Renal cortical epithelial cell (primary cell): ENCODE data around the gene STX4. TPM values are rescaled to one million over a fixed set of nuclear protein-coding genes. Genes with fewer than 3 reads are reported as not detected.

Experiments
- DNase-seq: peaks from one replicate; pipeline ENCODE4 v3.0.0-alpha.2; 2011; ENCODE audit warnings: low read depth
- total RNA-seq: library from RNA; depleted of rRNA; stranded (reverse); fragments of >200 nt; gene quantifications from 2 replicates; pipeline ENCODE4 v1.2.3, GENCODE V29; 2014

Gene STX4
- total RNA-seq, 1 donor from 2014 or later: 35.0 TPM

DNA sequence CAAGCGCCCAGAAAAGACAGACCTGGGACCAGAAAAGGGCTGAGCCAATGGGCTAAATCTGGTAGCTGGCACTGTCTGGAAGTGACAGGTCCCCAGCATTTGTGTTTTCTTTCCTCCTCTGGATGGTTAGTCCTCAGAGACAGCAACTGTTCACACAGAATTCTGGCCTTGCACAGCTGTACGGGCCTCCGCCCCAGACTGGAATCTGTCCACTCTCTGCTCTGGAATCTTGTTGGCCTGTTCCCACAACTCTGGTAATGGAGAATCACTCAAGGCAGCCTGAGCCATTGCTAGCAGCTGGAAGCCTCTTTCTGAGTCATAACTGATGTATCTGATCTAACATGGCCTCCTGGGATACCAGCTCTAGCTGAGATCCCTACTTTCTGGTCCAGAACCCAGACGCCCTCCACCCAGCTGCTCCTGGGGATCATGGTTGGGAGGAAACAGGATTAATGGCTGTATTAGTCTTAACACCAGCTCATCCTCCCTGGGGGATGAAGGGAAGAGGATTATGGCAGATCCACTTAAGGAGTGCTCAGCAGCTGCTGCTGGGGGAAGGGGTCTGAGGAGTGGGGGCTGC, 31.6 kb downstream of the STX4 start:
- DNase-seq: peak; percentile 62

DNA sequence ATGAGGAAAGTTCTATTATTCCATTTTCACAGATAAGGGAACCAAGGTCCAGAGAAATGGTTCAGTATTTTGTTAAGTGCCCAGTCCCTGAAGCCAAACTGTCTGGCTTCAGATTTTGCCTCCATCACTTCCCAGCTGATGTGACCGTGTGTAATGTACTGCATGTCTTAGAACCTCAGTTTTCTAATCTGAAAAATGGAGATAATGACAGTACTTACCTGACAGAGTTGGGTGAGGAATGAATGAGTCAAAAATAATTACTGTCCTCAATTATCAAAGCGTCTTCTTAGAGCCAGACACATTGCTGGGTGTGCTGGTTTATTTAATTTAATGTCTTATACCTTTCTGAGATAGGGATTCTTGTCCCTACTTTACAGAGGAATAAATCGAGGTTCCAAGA, 34.0 kb downstream of the STX4 start:
- DNase-seq: no peak

DNA sequence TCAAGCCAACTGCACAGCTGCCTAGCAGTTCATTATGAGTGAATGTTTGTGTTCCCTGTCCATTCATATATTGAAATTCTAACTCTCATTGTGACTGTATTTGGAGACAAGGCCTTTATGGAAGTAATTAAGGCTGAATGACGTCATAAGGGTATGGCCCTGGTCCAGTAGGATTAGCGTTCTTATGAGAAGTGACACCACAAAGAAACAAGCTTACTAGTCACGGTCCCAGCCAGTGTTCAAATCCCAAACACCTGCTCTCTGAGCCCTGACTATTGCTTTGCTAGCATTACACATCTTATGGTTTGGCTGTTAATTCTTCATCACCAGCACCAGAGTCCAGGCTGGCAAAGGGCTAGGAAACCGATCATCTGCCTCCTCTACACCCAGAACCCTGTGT, 38.5 kb downstream of the STX4 start:
- peak; percentile 40 for DNase-seq

DNA sequence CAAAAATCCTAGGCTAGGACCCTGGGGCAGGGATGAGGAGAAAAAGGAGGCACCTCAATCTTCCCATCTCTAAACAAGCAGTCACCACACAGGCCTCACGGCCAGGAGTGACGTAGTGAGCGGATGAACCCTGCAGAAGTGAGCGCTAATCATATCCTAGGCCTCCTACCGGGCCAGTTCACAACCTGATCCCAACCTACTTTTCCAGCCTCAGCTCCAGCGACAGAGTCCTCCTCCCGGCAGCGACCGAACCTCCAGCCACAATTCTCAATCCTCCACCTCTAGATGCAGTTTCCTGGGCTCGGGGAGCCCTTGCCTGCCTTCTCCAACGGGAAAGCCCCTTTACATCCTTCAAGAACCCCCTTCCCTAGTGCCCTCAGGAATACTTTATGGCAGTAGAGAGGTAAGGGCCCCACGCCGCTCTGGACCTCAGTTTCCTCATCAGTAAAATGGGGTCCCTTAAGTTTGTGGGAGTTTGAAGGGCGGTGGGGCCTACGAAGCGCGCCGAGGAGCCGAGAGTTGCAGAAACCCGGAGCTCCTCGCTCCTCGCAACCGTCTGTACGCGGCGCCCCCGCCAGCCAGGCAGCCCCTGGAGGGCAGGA, 39.3 kb downstream of the STX4 start:
- DNase-seq: peak; percentile 7

DNA sequence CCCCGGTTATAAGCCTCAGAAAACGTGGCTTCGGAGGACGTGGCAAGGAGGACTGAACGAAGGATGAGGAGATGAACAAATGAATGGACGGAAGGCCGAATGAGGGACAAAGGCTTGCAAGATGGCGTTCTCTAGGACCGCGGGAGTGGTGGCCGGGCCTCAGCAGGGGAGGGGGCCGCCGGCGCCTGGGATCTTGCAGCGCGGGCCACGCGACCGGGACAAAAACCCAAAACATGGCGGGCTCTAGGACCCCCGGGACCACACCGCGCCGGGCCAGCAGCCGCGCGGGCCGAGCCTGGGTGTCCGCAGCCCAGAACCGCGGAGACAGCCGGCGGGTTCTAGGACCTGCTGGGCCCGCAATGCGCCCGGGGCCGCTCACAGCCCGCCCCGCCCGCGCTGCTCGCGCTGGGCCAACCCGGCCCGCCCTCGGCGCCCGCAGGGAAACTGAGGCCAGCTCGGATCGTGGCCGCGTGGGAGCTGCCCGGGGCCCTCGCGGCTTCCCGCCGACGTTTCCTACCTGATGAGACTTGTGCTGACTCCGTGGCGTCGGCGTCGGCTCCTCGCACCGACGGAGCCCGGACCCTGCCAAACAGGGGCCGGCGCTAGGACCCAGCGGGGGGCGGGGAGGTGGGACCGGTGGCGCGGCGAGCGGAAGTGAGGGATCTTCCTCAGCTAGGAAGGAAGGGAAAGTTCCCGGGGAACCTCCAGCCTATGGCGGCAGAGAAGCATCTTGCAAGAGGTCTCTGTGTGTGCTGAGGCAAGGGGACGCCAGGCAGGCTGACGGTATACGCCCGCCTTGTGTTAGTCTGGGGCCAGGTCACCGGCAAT, 40.0 kb downstream of the STX4 start:
- peak; percentile 78 for DNase-seq

DNA sequence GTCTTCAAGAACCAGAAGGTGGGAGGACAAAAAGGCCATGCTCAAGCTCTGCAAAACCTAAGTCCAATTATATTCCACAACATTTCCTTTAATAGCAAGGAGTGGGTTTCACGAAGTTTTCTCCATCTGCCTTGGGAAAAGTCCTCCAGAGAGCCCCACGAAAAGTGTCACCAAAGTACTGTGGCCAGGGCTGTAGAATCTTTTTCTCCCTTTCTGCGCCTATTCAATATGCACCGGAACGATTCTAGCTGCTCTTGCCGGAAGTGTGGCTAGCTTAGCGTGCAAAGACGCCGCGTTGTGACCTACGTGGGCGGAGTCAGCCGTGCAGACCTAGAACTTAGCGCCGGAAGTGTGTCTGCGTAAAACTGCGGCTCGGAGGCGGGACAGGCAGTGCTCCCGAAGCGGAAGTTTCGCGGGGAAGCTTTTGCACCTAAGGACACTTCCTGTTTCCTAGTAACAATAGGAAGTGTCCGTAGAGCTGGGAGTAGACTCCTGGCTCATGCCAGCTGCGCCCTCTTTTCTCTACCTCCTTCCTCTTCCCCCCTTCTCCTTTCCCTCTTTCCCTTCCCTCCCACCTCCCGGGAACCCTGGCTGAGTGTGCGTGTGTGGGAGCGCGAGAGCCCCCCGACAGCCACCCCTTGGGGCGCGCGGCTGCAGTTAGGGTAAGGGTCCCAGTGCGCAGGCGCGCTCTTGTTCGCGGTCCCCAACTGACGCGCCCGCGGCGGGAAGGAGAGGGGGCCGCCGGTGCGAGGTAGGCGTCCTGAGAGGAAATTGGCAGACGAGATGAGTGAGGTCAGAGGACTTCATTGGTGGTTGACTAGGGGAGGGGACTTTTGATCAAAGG, 40.8 kb downstream of the STX4 start, which contains the start of the genes ZNF646 and ZNF668:
Gene ZNF646, plus strand, starts transcription at position 453 of the 844 bp plus-strand sequence. CDS start 1,903 bp downstream, outside the sequence.
Gene ZNF668, minus strand, starts transcription at position 271 of the 844 bp plus-strand sequence. CDS start 9,781 bp downstream, outside the sequence.
- DNase-seq: peak; percentile 98

DNA sequence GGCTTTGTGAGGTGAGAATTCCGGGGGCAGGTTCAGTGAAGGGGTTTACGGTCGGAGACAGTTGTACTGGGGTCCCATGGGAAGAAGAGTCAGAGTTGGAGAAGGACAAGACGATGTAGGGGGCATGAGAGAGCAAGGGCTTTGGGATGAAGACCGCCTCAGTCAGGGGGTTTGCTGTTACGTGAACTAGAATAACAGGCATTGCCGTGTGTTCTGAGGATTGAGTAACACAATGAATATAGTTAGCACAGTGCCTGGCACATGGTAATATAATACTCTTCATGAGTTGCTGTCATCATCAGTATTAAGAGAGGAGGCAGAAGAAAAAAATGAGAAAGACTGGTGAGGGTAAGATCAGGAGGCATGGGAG, 41.4 kb downstream of the STX4 start:
- no peak for DNase-seq

DNA sequence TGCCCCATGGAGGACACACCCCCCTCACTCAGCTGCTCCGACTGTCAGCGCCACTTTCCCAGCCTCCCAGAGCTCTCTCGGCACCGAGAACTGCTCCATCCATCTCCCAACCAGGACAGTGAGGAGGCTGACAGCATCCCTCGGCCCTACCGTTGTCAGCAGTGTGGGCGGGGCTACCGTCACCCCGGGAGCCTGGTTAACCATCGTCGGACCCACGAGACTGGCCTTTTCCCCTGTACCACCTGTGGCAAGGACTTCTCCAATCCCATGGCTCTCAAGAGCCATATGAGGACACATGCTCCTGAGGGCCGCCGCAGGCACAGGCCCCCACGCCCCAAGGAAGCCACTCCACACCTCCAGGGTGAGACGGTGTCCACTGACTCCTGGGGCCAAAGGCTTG, 43.0 kb downstream of the STX4 start:
- DNase-seq: no peak

DNA sequence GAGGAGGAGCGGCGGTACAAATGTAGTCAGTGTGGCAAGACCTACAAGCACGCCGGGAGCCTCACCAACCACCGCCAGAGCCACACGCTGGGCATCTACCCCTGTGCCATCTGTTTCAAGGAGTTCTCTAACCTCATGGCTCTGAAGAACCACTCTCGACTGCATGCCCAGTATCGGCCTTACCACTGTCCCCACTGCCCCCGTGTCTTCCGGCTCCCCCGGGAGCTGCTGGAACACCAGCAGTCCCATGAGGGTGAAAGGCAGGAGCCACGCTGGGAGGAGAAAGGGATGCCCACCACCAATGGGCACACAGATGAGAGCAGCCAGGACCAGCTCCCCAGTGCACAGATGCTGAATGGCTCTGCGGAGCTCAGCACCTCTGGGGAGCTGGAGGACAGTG, 43.7 kb downstream of the STX4 start:
- DNase-seq: no peak

DNA sequence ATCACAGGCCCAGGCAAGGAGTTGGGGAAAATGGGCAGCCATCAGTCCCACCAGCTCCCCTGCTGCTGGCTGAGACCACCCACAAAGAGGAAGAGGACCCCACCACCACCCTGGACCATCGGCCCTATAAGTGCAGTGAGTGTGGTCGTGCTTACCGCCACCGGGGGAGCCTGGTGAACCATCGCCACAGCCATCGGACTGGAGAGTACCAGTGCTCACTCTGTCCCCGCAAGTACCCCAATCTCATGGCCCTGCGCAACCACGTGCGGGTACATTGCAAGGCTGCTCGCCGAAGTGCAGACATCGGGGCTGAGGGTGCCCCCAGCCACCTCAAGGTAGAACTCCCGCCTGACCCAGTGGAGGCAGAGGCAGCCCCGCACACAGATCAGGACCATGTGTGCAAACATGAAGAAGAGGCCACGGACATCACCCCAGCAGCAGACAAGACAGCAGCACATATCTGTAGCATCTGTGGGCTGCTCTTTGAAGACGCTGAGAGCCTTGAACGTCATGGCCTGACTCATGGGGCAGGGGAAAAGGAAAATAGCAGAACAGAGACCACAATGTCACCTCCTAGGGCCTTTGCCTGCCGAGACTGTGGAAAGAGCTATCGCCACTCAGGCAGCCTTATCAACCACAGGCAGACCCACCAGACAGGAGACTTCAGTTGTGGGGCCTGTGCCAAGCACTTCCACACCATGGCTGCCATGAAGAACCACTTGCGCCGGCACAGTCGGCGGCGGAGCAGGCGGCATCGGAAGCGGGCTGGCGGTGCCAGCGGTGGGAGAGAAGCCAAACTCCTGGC, 44.4 kb downstream of the STX4 start:
- DNase-seq: no peak

DNA sequence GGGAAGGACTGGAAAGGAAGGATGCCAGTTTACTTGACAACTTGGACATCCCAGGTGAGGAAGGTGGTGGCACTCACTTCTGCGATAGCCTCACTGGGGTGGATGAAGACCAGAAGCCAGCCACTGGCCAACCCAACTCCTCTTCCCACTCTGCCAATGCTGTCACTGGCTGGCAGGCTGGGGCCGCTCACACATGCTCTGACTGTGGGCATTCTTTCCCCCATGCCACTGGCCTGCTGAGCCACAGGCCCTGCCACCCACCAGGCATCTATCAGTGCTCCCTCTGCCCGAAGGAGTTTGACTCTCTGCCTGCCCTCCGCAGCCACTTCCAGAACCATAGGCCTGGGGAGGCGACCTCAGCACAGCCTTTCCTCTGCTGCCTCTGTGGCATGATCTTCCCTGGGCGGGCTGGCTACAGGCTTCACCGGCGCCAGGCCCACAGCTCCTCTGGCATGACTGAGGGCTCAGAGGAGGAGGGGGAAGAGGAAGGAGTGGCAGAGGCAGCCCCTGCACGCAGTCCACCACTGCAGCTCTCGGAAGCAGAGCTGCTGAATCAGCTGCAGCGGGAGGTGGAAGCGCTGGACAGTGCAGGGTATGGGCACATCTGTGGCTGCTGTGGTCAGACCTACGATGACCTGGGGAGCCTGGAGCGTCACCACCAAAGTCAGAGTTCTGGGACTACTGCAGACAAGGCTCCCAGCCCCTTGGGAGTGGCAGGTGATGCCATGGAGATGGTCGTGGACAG, 45.4 kb downstream of the STX4 start:
- DNase-seq: no peak

DNA sequence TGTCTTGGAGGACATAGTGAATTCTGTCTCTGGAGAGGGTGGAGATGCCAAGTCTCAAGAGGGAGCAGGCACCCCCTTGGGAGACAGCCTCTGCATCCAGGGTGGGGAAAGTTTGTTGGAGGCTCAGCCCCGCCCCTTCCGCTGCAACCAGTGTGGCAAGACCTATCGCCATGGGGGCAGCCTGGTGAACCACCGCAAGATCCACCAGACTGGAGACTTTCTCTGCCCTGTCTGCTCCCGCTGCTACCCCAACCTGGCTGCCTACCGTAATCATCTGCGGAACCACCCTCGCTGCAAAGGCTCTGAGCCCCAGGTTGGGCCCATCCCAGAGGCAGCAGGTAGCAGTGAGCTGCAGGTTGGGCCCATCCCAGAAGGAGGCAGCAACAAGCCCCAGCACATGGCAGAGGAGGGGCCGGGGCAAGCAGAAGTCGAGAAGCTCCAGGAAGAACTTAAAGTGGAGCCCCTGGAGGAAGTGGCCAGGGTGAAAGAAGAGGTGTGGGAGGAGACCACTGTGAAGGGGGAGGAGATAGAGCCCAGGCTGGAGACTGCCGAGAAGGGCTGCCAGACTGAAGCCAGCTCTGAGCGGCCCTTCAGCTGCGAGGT, 46.1 kb downstream of the STX4 start:
- DNase-seq: no peak

DNA sequence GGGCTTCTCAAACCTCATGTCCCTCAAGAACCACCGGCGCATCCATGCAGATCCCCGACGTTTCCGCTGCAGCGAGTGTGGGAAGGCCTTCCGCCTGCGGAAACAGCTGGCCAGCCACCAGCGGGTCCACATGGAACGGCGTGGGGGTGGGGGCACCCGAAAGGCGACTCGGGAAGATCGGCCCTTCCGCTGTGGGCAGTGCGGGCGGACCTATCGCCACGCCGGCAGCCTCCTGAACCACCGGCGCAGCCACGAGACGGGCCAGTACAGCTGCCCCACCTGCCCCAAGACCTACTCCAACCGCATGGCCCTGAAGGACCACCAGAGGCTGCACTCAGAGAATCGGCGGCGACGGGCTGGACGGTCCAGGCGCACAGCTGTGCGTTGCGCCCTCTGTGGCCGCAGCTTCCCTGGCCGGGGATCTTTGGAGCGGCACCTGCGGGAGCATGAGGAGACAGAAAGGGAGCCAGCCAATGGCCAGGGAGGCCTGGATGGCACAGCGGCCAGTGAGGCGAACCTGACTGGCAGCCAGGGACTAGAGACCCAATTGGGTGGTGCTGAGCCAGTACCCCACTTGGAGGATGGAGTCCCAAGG, 46.8 kb downstream of the STX4 start:
- no peak for DNase-seq

DNA sequence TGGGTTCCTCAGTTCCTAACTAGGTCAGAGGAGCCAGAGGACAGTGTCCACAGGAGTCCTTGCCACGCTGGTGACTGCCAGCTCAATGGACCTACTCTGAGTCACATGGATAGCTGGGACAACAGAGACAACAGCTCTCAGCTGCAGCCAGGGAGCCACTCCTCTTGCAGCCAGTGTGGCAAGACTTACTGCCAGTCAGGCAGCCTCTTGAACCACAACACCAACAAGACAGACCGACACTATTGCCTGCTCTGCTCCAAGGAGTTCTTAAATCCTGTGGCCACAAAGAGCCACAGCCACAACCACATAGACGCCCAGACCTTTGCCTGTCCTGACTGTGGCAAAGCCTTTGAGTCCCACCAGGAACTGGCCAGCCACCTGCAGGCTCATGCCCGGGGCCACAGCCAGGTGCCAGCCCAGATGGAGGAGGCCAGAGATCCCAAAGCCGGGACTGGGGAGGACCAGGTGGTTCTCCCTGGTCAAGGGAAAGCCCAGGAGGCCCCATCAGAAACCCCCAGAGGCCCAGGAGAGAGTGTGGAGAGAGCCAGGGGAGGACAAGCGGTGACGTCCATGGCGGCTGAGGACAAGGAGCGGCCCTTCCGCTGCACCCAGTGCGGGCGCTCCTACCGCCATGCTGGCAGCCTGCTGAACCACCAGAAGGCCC, 47.5 kb downstream of the STX4 start:
- DNase-seq: no peak

DNA sequence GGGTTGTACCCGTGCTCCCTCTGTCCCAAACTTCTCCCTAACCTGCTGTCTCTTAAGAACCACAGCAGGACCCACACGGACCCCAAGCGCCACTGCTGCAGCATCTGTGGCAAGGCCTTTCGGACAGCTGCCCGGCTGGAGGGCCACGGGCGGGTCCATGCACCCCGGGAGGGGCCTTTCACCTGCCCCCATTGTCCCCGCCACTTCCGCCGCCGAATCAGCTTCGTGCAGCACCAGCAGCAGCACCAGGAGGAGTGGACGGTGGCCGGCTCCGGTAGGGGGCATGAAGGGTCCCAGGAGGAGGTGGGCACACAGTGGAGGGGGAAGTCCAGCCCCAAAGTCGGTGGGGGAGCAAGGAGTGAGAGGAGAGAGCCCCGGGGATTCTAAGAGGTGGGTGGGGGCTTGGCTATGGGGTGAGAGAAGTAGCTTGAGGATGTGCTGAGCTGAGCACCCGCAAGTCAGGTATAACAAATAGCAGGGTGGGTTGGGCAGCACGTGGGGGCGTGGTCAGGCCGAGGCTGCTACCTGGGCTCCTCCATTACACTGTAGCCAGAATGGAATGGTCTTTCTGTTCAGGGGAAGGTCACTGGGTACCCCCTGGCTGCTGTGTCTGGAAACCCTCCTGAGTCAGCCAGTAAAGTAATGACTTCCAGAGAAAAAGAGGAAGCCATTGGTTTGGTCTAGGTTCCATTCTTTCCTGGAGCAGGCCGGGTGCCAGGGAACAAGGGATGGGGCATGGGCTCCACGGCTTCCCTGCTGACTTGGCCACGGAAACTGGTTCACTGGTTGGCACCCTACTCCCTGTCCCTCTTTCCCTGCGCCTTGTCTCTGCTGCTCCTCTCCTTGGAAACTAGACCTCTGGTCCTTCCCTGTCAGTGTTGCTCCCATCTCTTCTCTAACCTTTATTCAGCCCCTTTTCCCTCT, 48.3 kb downstream of the STX4 start:
- DNase-seq: no peak

DNA sequence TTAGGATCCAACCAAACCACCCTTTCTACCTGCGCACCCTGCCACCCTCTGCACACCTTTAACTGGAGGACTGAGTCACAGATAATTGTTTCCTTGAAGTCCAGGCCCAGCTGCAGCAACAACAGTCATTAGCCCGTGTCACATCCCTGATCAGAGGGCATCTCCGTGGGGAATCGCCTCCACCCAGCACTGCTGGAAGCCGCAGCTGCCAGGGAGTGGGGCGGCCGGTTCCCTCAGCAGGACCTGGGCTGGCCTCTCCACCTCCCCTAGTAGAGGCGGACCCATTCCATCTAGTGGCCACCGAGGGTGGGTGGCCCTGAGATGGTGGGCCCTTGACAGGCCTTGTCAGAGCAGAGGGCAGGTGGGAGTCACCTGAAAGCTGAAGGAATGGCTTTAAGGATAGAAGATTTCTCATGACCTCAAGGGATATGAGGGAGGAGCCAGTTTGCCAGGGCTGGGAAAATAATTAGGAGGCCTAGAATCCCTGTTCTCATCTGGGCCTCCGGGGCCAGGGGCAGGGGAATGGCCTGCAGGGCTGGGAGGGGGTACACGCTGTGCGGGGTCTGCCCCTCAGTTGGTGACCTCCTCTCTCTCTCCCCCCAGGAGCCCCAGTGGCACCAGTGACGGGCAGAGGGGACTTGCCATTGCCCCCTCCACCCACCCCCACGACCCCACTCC, 49.1 kb downstream of the STX4 start:
- DNase-seq: no peak

DNA sequence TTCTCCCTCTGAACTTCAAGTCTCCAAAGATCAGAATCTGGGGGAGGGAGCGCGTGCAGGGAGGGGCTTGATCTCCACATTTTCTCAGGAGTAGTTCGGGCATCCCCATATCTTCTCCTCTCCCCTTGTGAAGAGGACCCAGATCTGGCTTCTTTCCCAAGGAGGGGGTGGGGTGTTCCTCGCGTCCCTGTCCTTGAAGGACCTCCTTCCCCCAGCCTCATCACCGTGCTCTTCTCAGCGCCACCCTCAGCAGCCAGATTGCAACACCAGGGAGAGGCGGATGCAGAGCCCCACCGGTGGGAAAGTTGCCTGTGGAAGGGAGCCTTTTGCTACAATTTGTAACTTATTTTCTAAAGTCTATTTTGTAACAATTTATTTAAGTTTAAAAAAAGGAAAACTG, 49.7 kb downstream of the STX4 start:
- DNase-seq: no peak
